PC-3 (cell line): ENCODE measurements around the gene PFKFB3. TPM values are rescaled to one million over a fixed set of nuclear protein-coding genes. Genes with fewer than 3 reads are reported as not detected.

ENCODE experiments used
- ATAC-seq: fragments of 200-7000 bp; cut with Tn5 transposase; 2 replicates; pipeline ENCODE4 v1.9.1; 2020; ENCODE audit warnings: mild to moderate bottlenecking, moderate library complexity
- BruUV-seq: library from RNA; stranded (reverse); fragments of 400-500 nt; replicated peaks from 2 replicates; lab custom pipeline; 2021; lab: Mats Ljungman, UMichigan
- CTCF ChIA-PET: fragments of 300-600 bp; sonication (Branson Sonifier 250); formaldehyde crosslinking; loops from one replicate; lab custom pipeline; 2022; ENCODE audit warnings: antibody characterized with exemption; lab: Charles Lee
- POLR2A ChIA-PET: fragments of 300-600 bp; sonication (Branson Sonifier 250); formaldehyde crosslinking; loops from one replicate; lab custom pipeline; 2022; ENCODE audit warnings: antibody characterized with exemption; ENCODE audit not compliant: unreplicated experiment; lab: Charles Lee
- DNase-seq: peaks from one replicate; pipeline ENCODE4 v3.0.0-alpha.2; 2015
- H2AFZ ChIP-seq: fragments of 300-600 bp; sonication (generic); 2 replicates; pipeline ENCODE4 v1.6.0; 2016; ENCODE audit warnings: antibody characterized with exemption, low read length
- H3F3A ChIP-seq: fragments of 300-600 bp; sonication (generic); one replicate; pipeline ENCODE4 v1.6.0; 2017; ENCODE audit warnings: antibody characterized with exemption, low read length, control low read depth, mild to moderate bottlenecking; ENCODE audit not compliant: unreplicated experiment
- H3K27ac ChIP-seq: fragments of 300-600 bp; sonication (generic); 2 replicates; pipeline ENCODE4 v1.5.1; 2016; ENCODE audit warnings: mild to moderate bottlenecking, low read length
- H3K27me3 ChIP-seq: fragments of 300-600 bp; sonication (generic); 2 replicates; pipeline ENCODE4 v1.6.1; 2016; ENCODE audit warnings: low read length, mixed read lengths
- H3K36me3 ChIP-seq: fragments of 300-600 bp; sonication (generic); 2 replicates; pipeline ENCODE4 v1.6.1; 2016; ENCODE audit warnings: low read depth, mixed run types, low read length, mixed read lengths
- H3K4me1 ChIP-seq: fragments of 300-600 bp; sonication (generic); 2 replicates; pipeline ENCODE4 v1.5.1; 2016; ENCODE audit warnings: low read length; ENCODE audit not compliant: insufficient read depth
- H3K4me2 ChIP-seq: fragments of 300-600 bp; sonication (generic); 2 replicates; pipeline ENCODE4 v1.6.0; 2016; ENCODE audit warnings: low read length
- H3K4me3 ChIP-seq: fragments of 300-600 bp; sonication (generic); 2 replicates; pipeline ENCODE4 v1.5.1; 2016; ENCODE audit warnings: mild to moderate bottlenecking, low read length, mixed read lengths
- H3K79me2 ChIP-seq: fragments of 300-600 bp; sonication (generic); 2 replicates; pipeline ENCODE4 v1.6.1; 2017; ENCODE audit warnings: low read length, mixed read lengths
- H3K9ac ChIP-seq: fragments of 300-600 bp; sonication (generic); 2 replicates; pipeline ENCODE4 v1.6.0; 2016; ENCODE audit warnings: mild to moderate bottlenecking, low read length
- H3K9me2 ChIP-seq: fragments of 300-600 bp; sonication (generic); replicated peaks from 2 replicates; pipeline ENCODE4 v1.6.1; 2016; ENCODE audit warnings: mixed run types, low read length, mixed read lengths
- H3K9me3 ChIP-seq: fragments of 300-600 bp; sonication (generic); 2 replicates; pipeline ENCODE4 v1.6.1; 2016; ENCODE audit warnings: low read length, mixed read lengths
- H4K20me1 ChIP-seq: fragments of 300-600 bp; sonication (generic); 2 replicates; pipeline ENCODE4 v1.6.1; 2016; ENCODE audit warnings: low read length, mixed read lengths
- EZH2 ChIP-seq: fragments of 300-600 bp; sonication (generic); IDR thresholded peaks from one replicate; pipeline ENCODE4 v1.6.1; 2017; ENCODE audit warnings: antibody characterized with exemption, mild to moderate bottlenecking, low read length; ENCODE audit not compliant: unreplicated experiment
- EZH2phosphoT487 ChIP-seq: fragments of 300-600 bp; sonication (generic); IDR thresholded peaks from 2 replicates; pipeline ENCODE4 v1.6.1; 2018; ENCODE audit warnings: mild to moderate bottlenecking, antibody characterized with exemption, low read length, borderline replicate concordance
- intact Hi-C: fragments of 100-400 bp; cut with micrococcal nuclease; formaldehyde crosslinking; loops from 2 replicates; pipeline ENCODE4 v1.9.0; 2023
- total RNA-seq: library from RNA; depleted of rRNA; stranded (reverse); fragments of >200 nt; gene quantifications from 2 replicates; pipeline ENCODE4 v1.2.3, GENCODE V29; 2014
- TF ChIP-seq, protein P1 (sequence below): fragments of 300-600 bp; sonication (generic); conservative IDR thresholded peaks from 2 replicates; pipeline ENCODE4 v1.5.1; 2017; ENCODE audit warnings: antibody characterized with exemption, low read depth, mild to moderate bottlenecking, low read length

PFKFB3 gene
- total RNA-seq, 1 experiment from 2014 or later = 19.5 TPM

DNA sequence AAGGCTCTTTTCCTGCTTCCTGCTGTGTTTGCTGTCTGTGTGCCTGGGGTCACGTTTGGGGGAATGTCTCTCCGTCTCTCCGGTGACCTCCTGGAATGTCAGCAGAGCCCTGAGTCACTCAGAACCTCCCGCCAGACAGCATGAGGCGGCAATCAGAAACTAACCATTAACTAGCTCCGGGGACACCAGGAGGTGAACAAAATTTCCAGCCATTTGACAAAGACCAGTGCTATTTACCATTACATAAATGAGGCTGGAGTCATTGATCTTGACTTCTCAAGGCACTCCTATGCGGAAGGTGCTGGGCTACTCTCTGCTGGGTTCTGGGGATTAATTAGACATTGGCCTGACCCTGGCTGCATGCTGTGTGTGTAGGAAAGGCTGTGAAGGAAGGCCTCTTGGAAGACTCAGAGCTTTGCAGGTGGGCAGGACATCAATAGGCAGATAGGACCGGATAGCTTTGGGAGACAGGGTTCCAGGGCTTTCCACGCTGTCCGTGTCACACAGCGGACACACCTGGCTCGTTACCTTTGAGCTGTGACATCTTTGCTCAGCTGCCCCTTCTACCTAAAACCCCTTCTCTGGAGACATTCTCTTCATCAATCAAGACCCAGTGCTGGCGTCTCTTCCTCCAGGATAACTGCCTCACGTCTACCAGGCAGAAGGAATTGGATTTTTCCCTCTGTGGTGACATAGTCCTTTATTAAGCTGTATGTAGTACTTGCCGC lies 77.0 kb downstream of the PFKFB3 start:
- Histone ChIP-seq H3K27me3 (no peaks in the 10 kb centered on the region), H3K9ac (no peak overlapping the region), H3K79me2 (no peaks in the 10 kb centered on the region), H4K20me1 (no peaks in the 10 kb centered on the region), H3K4me1 (peaks cover 13% of the 10 kb centered on the region), H3K4me2 (no peak overlapping the region), H2AFZ (no peak overlapping the region), H3K9me2 (no peaks in the 10 kb centered on the region), H3K9me3 (no peaks in the 10 kb centered on the region), H3F3A (no peaks in the 10 kb centered on the region), H3K36me3 (no peaks in the 10 kb centered on the region), H3K4me3 (no peak overlapping the region), H3K27ac (no peak overlapping the region)
- ChIA-PET CTCF (no interaction called here), POLR2A (no interaction called here)
- no TSS peak for BruUV-seq
- DNase-seq (peak; percentile 7), ATAC-seq (no peak)
- TF ChIP-seq EZH2phosphoT487 (no peak), EZH2 (no peak)
- TF ChIP-seq, protein P1, sequence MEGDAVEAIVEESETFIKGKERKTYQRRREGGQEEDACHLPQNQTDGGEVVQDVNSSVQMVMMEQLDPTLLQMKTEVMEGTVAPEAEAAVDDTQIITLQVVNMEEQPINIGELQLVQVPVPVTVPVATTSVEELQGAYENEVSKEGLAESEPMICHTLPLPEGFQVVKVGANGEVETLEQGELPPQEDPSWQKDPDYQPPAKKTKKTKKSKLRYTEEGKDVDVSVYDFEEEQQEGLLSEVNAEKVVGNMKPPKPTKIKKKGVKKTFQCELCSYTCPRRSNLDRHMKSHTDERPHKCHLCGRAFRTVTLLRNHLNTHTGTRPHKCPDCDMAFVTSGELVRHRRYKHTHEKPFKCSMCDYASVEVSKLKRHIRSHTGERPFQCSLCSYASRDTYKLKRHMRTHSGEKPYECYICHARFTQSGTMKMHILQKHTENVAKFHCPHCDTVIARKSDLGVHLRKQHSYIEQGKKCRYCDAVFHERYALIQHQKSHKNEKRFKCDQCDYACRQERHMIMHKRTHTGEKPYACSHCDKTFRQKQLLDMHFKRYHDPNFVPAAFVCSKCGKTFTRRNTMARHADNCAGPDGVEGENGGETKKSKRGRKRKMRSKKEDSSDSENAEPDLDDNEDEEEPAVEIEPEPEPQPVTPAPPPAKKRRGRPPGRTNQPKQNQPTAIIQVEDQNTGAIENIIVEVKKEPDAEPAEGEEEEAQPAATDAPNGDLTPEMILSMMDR = no peak
- intact Hi-C loops = loop anchor here (5.0 kb wide), 1 partner anchor 77 kb away; the partner anchor contains the start of gene PFKFB3

DNA sequence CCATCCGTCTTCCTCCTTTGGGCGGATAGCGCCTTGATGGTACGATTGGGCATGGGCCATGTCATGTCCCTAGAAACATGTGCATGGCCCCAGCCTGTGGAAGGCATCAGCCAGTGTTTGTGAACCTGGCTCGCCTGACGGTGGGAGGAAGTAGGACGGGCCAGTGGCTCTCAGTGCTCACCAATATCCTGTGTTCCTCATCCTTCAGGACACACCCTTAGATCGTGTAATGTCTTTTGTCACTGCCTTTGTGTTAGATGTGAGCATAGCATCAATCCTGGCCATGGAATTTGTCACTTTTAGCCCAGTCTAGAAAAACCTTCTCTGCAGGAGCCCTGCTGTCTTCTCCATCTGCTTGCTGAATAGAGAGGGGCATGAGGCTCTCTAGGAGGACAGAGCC lies 77.6 kb downstream of the PFKFB3 start:
- Histone ChIP-seq H2AFZ (no peak overlapping the region), H3K27ac (no peak overlapping the region), H3K79me2 (no peaks in the 10 kb centered on the region), H3F3A (no peaks in the 10 kb centered on the region), H3K27me3 (no peaks in the 10 kb centered on the region), H3K9ac (no peak overlapping the region), H4K20me1 (no peaks in the 10 kb centered on the region), H3K4me1 (peaks cover 9% of the 10 kb centered on the region), H3K9me2 (no peaks in the 10 kb centered on the region), H3K9me3 (no peaks in the 10 kb centered on the region), H3K4me2 (no peak overlapping the region), H3K4me3 (no peak overlapping the region), H3K36me3 (no peaks in the 10 kb centered on the region)
- POLR2A ChIA-PET = no interaction called here
- intact Hi-C loops = no loop called here
- no peak for DNase-seq
- no TSS peak for BruUV-seq
- TF ChIP-seq, protein P1 = no peak
- no peak for TF ChIP-seq EZH2
- no peak for TF ChIP-seq EZH2phosphoT487
- ATAC-seq = no peak
- CTCF ChIA-PET = no interaction called here

DNA sequence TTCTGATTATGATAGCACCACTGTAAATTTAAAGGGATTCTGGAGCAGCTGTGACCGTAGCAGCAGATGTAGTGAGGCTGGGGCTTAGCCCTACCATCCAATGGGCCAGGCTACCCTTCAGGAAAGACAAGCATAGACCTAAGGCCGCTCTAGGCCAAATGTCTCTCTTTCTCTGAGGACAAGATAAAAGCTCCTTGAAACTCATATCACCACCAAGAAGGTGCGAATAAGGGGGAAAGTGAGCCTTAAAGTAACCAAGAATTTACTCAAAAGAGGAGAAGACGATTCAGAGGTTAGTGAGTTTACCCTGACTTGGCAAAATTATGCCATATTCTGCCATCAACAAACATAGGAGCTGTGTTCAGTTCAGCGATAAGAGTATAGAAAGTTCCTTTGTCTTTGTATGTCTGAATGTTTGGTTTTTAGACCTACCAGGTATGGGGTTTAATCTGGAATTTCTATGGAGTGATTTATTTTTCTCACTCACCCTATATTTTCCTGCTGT lies 79.8 kb downstream of the PFKFB3 start:
- intact Hi-C loops = no loop called here
- Histone ChIP-seq H4K20me1 (no peaks in the 10 kb centered on the region), H3K4me1 (no peaks in the 10 kb centered on the region; the same call in 1 of the 2 replicates), H3K4me2 (no peak overlapping the region), H3K27me3 (no peaks in the 10 kb centered on the region), H3K9ac (no peak overlapping the region), H3K27ac (no peak overlapping the region), H2AFZ (no peak overlapping the region), H3K79me2 (no peaks in the 10 kb centered on the region), H3F3A (no peaks in the 10 kb centered on the region), H3K9me3 (no peaks in the 10 kb centered on the region), H3K9me2 (no peaks in the 10 kb centered on the region), H3K36me3 (no peaks in the 10 kb centered on the region), H3K4me3 (no peak overlapping the region)
- no peak for ATAC-seq
- ChIA-PET CTCF (no interaction called here), POLR2A (no interaction called here)
- no peak for DNase-seq
- BruUV-seq = no TSS peak
- TF ChIP-seq, protein P1 = no peak
- TF ChIP-seq EZH2 (no peak), EZH2phosphoT487 (no peak)
